Prostate gland (tissue), 2 donors: Measurements from ENCODE around the gene RGL1.

Experiments
- POLR2A ChIP-seq: fragments of 450-650 bp; IDR thresholded peaks from one replicate; pipeline ENCODE4 v1.6.1; 2016; ENCODE audit warnings: antibody characterized with exemption, mild to moderate bottlenecking
- POLR2AphosphoS5 ChIP-seq: sonication (generic); formaldehyde crosslinking; IDR thresholded peaks from one replicate; pipeline ENCODE4 v1.6.1; 2017; ENCODE audit warnings: antibody characterized with exemption
- TF ChIP-seq, protein P1 (sequence below), 4 experiments: fragments of 200-600 bp in 2 of 4; fragments of 450-650 bp in 2 of 4; sonication (generic) in 2 of 4; IDR thresholded peaks; 1 replicate in 3 of 4; 2 replicates in 1 of 4; pipeline ENCODE4 v1.5.1; 2016 to 2019; ENCODE audit warnings: antibody characterized with exemption in 4 of 4, mild to moderate bottlenecking in 2 of 4, moderate library complexity in 2 of 4

- TF ChIP-seq, protein P1, sequence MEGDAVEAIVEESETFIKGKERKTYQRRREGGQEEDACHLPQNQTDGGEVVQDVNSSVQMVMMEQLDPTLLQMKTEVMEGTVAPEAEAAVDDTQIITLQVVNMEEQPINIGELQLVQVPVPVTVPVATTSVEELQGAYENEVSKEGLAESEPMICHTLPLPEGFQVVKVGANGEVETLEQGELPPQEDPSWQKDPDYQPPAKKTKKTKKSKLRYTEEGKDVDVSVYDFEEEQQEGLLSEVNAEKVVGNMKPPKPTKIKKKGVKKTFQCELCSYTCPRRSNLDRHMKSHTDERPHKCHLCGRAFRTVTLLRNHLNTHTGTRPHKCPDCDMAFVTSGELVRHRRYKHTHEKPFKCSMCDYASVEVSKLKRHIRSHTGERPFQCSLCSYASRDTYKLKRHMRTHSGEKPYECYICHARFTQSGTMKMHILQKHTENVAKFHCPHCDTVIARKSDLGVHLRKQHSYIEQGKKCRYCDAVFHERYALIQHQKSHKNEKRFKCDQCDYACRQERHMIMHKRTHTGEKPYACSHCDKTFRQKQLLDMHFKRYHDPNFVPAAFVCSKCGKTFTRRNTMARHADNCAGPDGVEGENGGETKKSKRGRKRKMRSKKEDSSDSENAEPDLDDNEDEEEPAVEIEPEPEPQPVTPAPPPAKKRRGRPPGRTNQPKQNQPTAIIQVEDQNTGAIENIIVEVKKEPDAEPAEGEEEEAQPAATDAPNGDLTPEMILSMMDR (IDR thresholded peaks at IDR 0.05), result no peak
- no peak for TF ChIP-seq POLR2AphosphoS5
- TF ChIP-seq POLR2A, result no peak
These were observed 24.2 kb upstream of the RGL1 start for GRCh38 chr1:183780757-183781156.
